ENCODE measurements around the gene DUSP16. TPM values are rescaled to one million over a fixed set of nuclear protein-coding genes. Genes with fewer than 3 reads are reported as not detected.

DUSP16 gene
- total and polyA plus RNA-seq, 2 of the 8 experiments (the other 6 are each of a cell fraction or from before 2014, with no cell fraction given): 31.6 to 55.9 TPM

DNA sequence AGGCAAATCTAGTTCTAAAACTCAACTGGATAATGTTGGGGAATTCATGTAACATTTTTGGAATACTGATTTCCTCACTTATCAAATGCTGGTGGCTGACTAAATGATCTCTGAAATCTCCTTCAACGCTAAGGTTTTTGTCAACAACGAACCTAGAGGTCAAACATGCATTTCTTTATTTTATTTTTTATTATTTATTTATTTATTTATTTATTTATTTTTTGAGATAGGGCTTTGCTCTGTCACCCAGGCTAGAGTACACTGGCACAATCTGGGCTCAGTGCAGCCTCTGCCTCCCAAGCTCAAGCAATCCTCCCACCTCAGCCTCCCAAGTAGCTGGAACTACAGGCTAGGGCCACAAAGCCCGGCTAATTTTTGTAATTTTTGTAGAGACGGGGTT, 64.5 kb downstream of the DUSP16 start:
- peaks cover 0 to 16% (median 7%) of the 10 kb centered on the region in 4 experiments; a peak in 3 of 7 replicates for H3K4me1 ChIP-seq (replicated peaks in 1 of 4; ENCODE audit: control insufficient read depth in 3 of 4, insufficient read depth in 4 of 4, low read length in 3 of 4)
- H3K27ac ChIP-seq (ENCODE audit: low read depth, low read length): no peak overlapping the region
- peaks cover 2% of the 10 kb centered on the region; the same call in 1 of the 2 replicates for H3K79me1 ChIP-seq (ENCODE audit: low read depth, low read length)
- H2BK15ac ChIP-seq (ENCODE audit: low read length): no peak overlapping the region
- POLR2A ChIA-PET (ENCODE audit: partially characterized antibody): no interaction called here
- H2BK5ac ChIP-seq (ENCODE audit: low read depth, low read length): no peak overlapping the region
- H3K56ac ChIP-seq (replicated peaks; ENCODE audit: insufficient read length, low read depth, low read length): no peak overlapping the region
- H3K23ac ChIP-seq (ENCODE audit: insufficient read length): no peak overlapping the region
- H3K9ac ChIP-seq (replicated peaks in 1 of 4; ENCODE audit: extremely low read depth in 1 of 4, low read depth in 3 of 4, low read length in 3 of 4): no peak overlapping the region
- no peak overlapping the region for H2AFZ ChIP-seq (ENCODE audit: low read length)
- no peaks in the 10 kb centered on the region for H3K27me3 ChIP-seq (replicated peaks in 1 of 4; ENCODE audit: control insufficient read depth in 3 of 4, extremely low read depth in 1 of 4, insufficient read depth in 3 of 4, low read length in 3 of 4)
- H3K4me2 ChIP-seq (ENCODE audit: insufficient read depth in 1 of 2, low read depth in 2 of 2, low read length in 2 of 2): no peak overlapping the region
- H2BK12ac ChIP-seq (ENCODE audit: low read depth, low read length): no peak overlapping the region
- no peak overlapping the region for H2BK120ac ChIP-seq (replicated peaks; ENCODE audit: low read depth, low read length)
- no peak overlapping the region for H4K91ac ChIP-seq (replicated peaks; ENCODE audit: insufficient read length, low read length)
- no peak overlapping the region for H3K4ac ChIP-seq (replicated peaks; ENCODE audit: insufficient read length, low read depth, low read length)
- peaks cover 0 to 45% of the 10 kb centered on the region in 2 experiments; a peak in 2 of 4 replicates for H3K79me2 ChIP-seq (ENCODE audit: control insufficient read depth in 1 of 2, insufficient read depth in 2 of 2, low read length in 2 of 2)
- H4K8ac ChIP-seq (ENCODE audit: extremely low read depth, insufficient read depth, low read length): no peak overlapping the region
- H2AK5ac ChIP-seq (ENCODE audit: low read depth, low read length): no peak overlapping the region
- no peaks in the 10 kb centered on the region for H3K9me3 ChIP-seq (ENCODE audit: insufficient read depth in 2 of 2, low read depth in 1 of 2, low read length in 1 of 2)
- peaks cover 2 to 3% of the 10 kb centered on the region in 2 experiments for H4K20me1 ChIP-seq (replicated peaks in 1 of 2; ENCODE audit: control insufficient read depth in 1 of 2, insufficient read depth in 2 of 2, low read length in 2 of 2)
- no peak overlapping the region for H3K18ac ChIP-seq (ENCODE audit: extremely low read depth, low read length)
- peak in 1 of 2 experiments; percentile 17 for DNase-seq (ENCODE audit: low read depth in 1 of 2, low spot score in 2 of 2)
- peaks cover 0 to 3% (median 0%) of the 10 kb centered on the region in 4 experiments; a peak in 3 of 8 replicates for H3K36me3 ChIP-seq (ENCODE audit: control insufficient read depth in 2 of 4, insufficient read depth in 4 of 4, low read length in 3 of 4)
- CTCF ChIA-PET (ENCODE audit: partially characterized antibody): interaction anchor here (1.1 to 1.6 kb wide), 2 partner anchors 26 to 205 kb away, joined by 3 to 7 read pairs; no protein-coding TSS in a partner anchor
- no peak overlapping the region for H3K4me3 ChIP-seq (ENCODE audit: extremely low read depth in 1 of 4, insufficient read depth in 2 of 4, low read depth in 3 of 4, low read length in 4 of 4)
- no peak overlapping the region for H2BK20ac ChIP-seq (ENCODE audit: low read length)
- H3K14ac ChIP-seq (ENCODE audit: insufficient read length): no peak overlapping the region
- no peak overlapping the region for H4K5ac ChIP-seq (ENCODE audit: insufficient read length, low read depth, low read length)
- no peak for FAIRE-seq
- 98% methylated on average over 4 of the region's 4 CpGs; no CpG with 5 or more reads in 1 of the 2 experiments for WGBS, 2 experiments (ENCODE audit: extremely low coverage in 1 of 2, insufficient coverage in 1 of 2, insufficient read length in 1 of 2, insufficient replicate concordance in 2 of 2, low coverage in 1 of 2, low lambda C conversion rate in 2 of 2, missing lambda C conversion rate in 1 of 2)
- no peaks in the 10 kb centered on the region for H3K23me2 ChIP-seq (ENCODE audit: low read depth, low read length)
- no peak for TF ChIP-seq RFX5 (IDR thresholded peaks at IDR 0.05; ENCODE audit: borderline replicate concordance, low read depth, low read length)
- TF ChIP-seq, protein P1, sequence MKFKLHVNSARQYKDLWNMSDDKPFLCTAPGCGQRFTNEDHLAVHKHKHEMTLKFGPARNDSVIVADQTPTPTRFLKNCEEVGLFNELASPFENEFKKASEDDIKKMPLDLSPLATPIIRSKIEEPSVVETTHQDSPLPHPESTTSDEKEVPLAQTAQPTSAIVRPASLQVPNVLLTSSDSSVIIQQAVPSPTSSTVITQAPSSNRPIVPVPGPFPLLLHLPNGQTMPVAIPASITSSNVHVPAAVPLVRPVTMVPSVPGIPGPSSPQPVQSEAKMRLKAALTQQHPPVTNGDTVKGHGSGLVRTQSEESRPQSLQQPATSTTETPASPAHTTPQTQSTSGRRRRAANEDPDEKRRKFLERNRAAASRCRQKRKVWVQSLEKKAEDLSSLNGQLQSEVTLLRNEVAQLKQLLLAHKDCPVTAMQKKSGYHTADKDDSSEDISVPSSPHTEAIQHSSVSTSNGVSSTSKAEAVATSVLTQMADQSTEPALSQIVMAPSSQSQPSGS (IDR thresholded peaks at IDR 0.05; ENCODE audit: low read length): no peak
- no peak for TF ChIP-seq POLR2A (IDR thresholded peaks at IDR 0.05; ENCODE audit: control extremely low read depth in 1 of 2, low read depth in 2 of 2, low read length in 2 of 2)
- no peak for TF ChIP-seq HDAC6 (IDR thresholded peaks at IDR 0.05; ENCODE audit: low read depth, low read length)
- TF ChIP-seq GABPA (IDR thresholded peaks at IDR 0.05; ENCODE audit: borderline replicate concordance, insufficient read depth, low read length): no peak
- TF ChIP-seq, protein P2, sequence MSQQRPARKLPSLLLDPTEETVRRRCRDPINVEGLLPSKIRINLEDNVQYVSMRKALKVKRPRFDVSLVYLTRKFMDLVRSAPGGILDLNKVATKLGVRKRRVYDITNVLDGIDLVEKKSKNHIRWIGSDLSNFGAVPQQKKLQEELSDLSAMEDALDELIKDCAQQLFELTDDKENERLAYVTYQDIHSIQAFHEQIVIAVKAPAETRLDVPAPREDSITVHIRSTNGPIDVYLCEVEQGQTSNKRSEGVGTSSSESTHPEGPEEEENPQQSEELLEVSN (IDR thresholded peaks at IDR 0.05): no peak
- no peak for TF ChIP-seq CHD1 (IDR thresholded peaks at IDR 0.05; ENCODE audit: low read depth, low read length)
